Astrocyte (in vitro differentiated cells and primary cell): ENCODE data around the gene PPY. TPM values are rescaled to one million over a fixed set of nuclear protein-coding genes. Genes with fewer than 3 reads are reported as not detected.

Experiments used
- DNase-seq: peaks from one replicate; pipeline ENCODE4 v3.0.0-alpha.2; 2010; ENCODE audit warnings: low read depth
- FAIRE-seq: peaks from 2 replicates; lab custom pipeline; 2011; peaks lifted over from hg19 to GRCh38; lab: Jason Lieb, UNC
- H2AFZ ChIP-seq: 2 replicates; pipeline ENCODE4 v1.6.0; 2012; ENCODE audit warnings: low read depth, low read length, inconsistent platforms
- H3K27ac ChIP-seq: 2 replicates; pipeline ENCODE4 v1.5.1; 2011; ENCODE audit warnings: low read depth, low read length, inconsistent platforms
- H3K27me3 ChIP-seq: 2 replicates; pipeline ENCODE4 v1.6.0; 2011; ENCODE audit warnings: low read length, inconsistent platforms; ENCODE audit not compliant: insufficient read depth
- H3K36me3 ChIP-seq: 2 replicates; pipeline ENCODE4 v1.5.1; 2011; ENCODE audit warnings: low read length, inconsistent platforms; ENCODE audit not compliant: insufficient read depth
- H3K4me1 ChIP-seq: 2 replicates; pipeline ENCODE4 v1.5.1; 2011; ENCODE audit warnings: low read length, inconsistent platforms; ENCODE audit not compliant: insufficient read depth
- H3K4me2 ChIP-seq: 2 replicates; pipeline ENCODE4 v1.6.0; 2012; ENCODE audit warnings: low read length, inconsistent platforms
- H3K4me3 ChIP-seq: 2 replicates; pipeline ENCODE4 v1.5.1; 2011; ENCODE audit warnings: low read depth, mild to moderate bottlenecking, low read length, inconsistent platforms; ENCODE audit not compliant: insufficient read depth
- H3K79me2 ChIP-seq: 2 replicates; pipeline ENCODE4 v1.6.0; 2012; ENCODE audit warnings: mild to moderate bottlenecking, low read length, inconsistent platforms; ENCODE audit not compliant: insufficient read depth
- H3K9ac ChIP-seq: 2 replicates; pipeline ENCODE4 v1.6.0; 2012; ENCODE audit warnings: mild to moderate bottlenecking, low read length, inconsistent platforms
- H3K9me3 ChIP-seq: 2 replicates; pipeline ENCODE4 v1.5.1; 2012; ENCODE audit warnings: low read depth, mild to moderate bottlenecking, low read length, inconsistent platforms; ENCODE audit not compliant: insufficient read depth
- H4K20me1 ChIP-seq: 2 replicates; pipeline ENCODE4 v1.6.0; 2012; ENCODE audit warnings: low read length, inconsistent platforms; ENCODE audit not compliant: insufficient read depth
- H3K27ac Mint-ChIP-seq: one replicate; pipeline ENCODE4 v1.8.0; 2021; ENCODE audit warnings: mild to moderate bottlenecking, mixed read lengths; ENCODE audit not compliant: unreplicated experiment
- H3K27me3 Mint-ChIP-seq: one replicate; pipeline ENCODE4 v1.8.0; 2021; ENCODE audit warnings: low read depth, mixed read lengths; ENCODE audit not compliant: unreplicated experiment
- H3K36me3 Mint-ChIP-seq: one replicate; pipeline ENCODE4 v1.8.0; 2021; ENCODE audit warnings: low read depth, mixed read lengths; ENCODE audit not compliant: unreplicated experiment
- H3K4me1 Mint-ChIP-seq: one replicate; pipeline ENCODE4 v1.8.0; 2021; ENCODE audit warnings: low read depth, mixed read lengths; ENCODE audit not compliant: unreplicated experiment
- H3K4me3 Mint-ChIP-seq: one replicate; pipeline ENCODE4 v1.8.0; 2021; ENCODE audit warnings: mild to moderate bottlenecking, moderate library complexity, mixed read lengths; ENCODE audit not compliant: unreplicated experiment
- H3K9me3 Mint-ChIP-seq: one replicate; pipeline ENCODE4 v1.8.0; 2021; ENCODE audit warnings: mild to moderate bottlenecking, mixed read lengths; ENCODE audit not compliant: unreplicated experiment
- CTCF ChIP-seq: IDR thresholded peaks from 2 replicates; pipeline ENCODE4 v1.5.1; 2011; ENCODE audit warnings: low read depth, mild to moderate bottlenecking, inconsistent platforms, low read length, moderate library complexity; ENCODE audit not compliant: insufficient read depth
- EZH2 ChIP-seq: IDR thresholded peaks from 2 replicates; pipeline ENCODE4 v1.6.1; 2012; ENCODE audit warnings: mild to moderate bottlenecking, low read length, inconsistent platforms; ENCODE audit not compliant: insufficient read depth
- total RNA-seq: library from RNA; stranded (reverse); gene quantifications from 2 replicates; pipeline ENCODE4 v1.2.1, GENCODE V29; 2021

The PPY gene
- total RNA-seq, 1 donor from 2014 or later, result not detected

- DNase-seq, result no peak
- peaks cover 1% of the 10 kb centered on the region for H3K4me1 Mint-ChIP-seq
- no peak for FAIRE-seq
- H3K27ac Mint-ChIP-seq, result peak overlapping the region; percentile 69
- Histone ChIP-seq H2AFZ (no peak overlapping the region), H3K9ac (no peak overlapping the region), H3K79me2 (no peaks in the 10 kb centered on the region), H3K27me3 (peaks cover 42% of the 10 kb centered on the region), H3K27ac (no peak overlapping the region), H3K4me1 (no peaks in the 10 kb centered on the region), H3K4me2 (no peak overlapping the region), H3K4me3 (no peak overlapping the region), H3K36me3 (no peaks in the 10 kb centered on the region), H3K9me3 (no peaks in the 10 kb centered on the region), H4K20me1 (no peaks in the 10 kb centered on the region)
- H3K36me3 Mint-ChIP-seq, result no peaks in the 10 kb centered on the region
- TF ChIP-seq CTCF, result no peak
- TF ChIP-seq EZH2, result no peak
- H3K4me3 Mint-ChIP-seq, result no peak overlapping the region
- H3K27me3 Mint-ChIP-seq, result peaks cover 70% of the 10 kb centered on the region
- H3K9me3 Mint-ChIP-seq, result peaks cover 4% of the 10 kb centered on the region
Measured at GRCh38 chr17:43950554-43950953, 8.3 kb upstream of the PPY start.

- TF ChIP-seq CTCF (no peak), EZH2 (no peak)
- no peaks in the 10 kb centered on the region for H3K4me1 ChIP-seq
- FAIRE-seq, result no peak
- no peak overlapping the region for H3K27ac ChIP-seq
- no peak overlapping the region for H3K4me2 ChIP-seq
- Mint-ChIP-seq H3K4me1 (peaks cover 1% of the 10 kb centered on the region), H3K9me3 (peaks cover 4% of the 10 kb centered on the region), H3K4me3 (no peak overlapping the region), H3K36me3 (no peaks in the 10 kb centered on the region), H3K27me3 (peaks cover 64% of the 10 kb centered on the region), H3K27ac (no peak overlapping the region)
- no peaks in the 10 kb centered on the region for H4K20me1 ChIP-seq
- H3K9ac ChIP-seq, result no peak overlapping the region
- H2AFZ ChIP-seq, result no peak overlapping the region
- peaks cover 37% of the 10 kb centered on the region for H3K27me3 ChIP-seq
- no peaks in the 10 kb centered on the region for H3K9me3 ChIP-seq
- no peak for DNase-seq
- H3K4me3 ChIP-seq, result no peak overlapping the region
- no peaks in the 10 kb centered on the region for H3K79me2 ChIP-seq
- H3K36me3 ChIP-seq, result no peaks in the 10 kb centered on the region
Measured at GRCh38 chr17:43949781-43950180, 7.5 kb upstream of the PPY start.

- H3K4me3 ChIP-seq, result no peak overlapping the region
- no peak overlapping the region for H2AFZ ChIP-seq
- H3K4me3 Mint-ChIP-seq, result no peak overlapping the region
- no peaks in the 10 kb centered on the region for H3K79me2 ChIP-seq
- H3K9me3 Mint-ChIP-seq, result peaks cover 1% of the 10 kb centered on the region
- no peaks in the 10 kb centered on the region for H4K20me1 ChIP-seq
- DNase-seq, result no peak
- no peak overlapping the region for H3K27ac ChIP-seq
- FAIRE-seq, result no peak
- H3K36me3 Mint-ChIP-seq, result no peaks in the 10 kb centered on the region
- H3K27me3 ChIP-seq, result peaks cover 12% of the 10 kb centered on the region
- no peaks in the 10 kb centered on the region for H3K36me3 ChIP-seq
- H3K4me2 ChIP-seq, result no peak overlapping the region
- H3K4me1 ChIP-seq, result no peaks in the 10 kb centered on the region
- H3K9me3 ChIP-seq, result no peaks in the 10 kb centered on the region
- no peak overlapping the region for H3K9ac ChIP-seq
- peaks cover 1% of the 10 kb centered on the region for H3K4me1 Mint-ChIP-seq
- no peak overlapping the region for H3K27ac Mint-ChIP-seq
- no peak for TF ChIP-seq CTCF
- no peak for TF ChIP-seq EZH2
- H3K27me3 Mint-ChIP-seq, result peaks cover 52% of the 10 kb centered on the region
Measured at GRCh38 chr17:43946781-43947180, 4.5 kb upstream of the PPY start.
